ENCODE results near the gene UNG. TPM values are rescaled to one million over a fixed set of nuclear protein-coding genes. Genes with fewer than 3 reads are reported as not detected.

Gene UNG
- polyA plus RNA-seq, 1 donor from 2014 or later: 38.4 TPM

DNA sequence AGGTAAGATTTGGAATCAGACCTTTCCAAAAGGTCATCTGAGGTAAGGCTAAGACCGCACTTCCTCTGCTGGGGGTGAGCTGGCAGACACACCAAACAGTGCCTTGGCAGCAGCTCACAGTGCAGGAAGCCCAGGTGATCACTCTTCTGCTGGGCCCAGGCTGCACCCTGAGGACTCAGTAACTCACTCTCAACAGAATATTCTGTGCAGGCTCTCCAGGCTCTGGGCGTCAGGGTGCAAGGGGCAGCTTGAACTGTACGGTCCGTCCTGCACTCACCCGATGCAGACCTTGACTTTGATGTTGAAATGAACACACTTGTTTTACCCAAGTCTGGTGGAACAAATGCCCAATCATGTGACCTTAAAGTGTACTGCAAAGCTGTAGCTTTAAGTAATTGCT lies 10.1 kb upstream of the UNG start:
- Histone ChIP-seq H4K20me1 (ENCODE audit: insufficient read depth) (no peaks in the 10 kb centered on the region), H3K27ac (ENCODE audit: low read length) (no peak overlapping the region), H3K4me3 (ENCODE audit: low read length) (no peak overlapping the region), H3K9me3 (ENCODE audit: low read length) (no peaks in the 10 kb centered on the region), H3K9me2 (ENCODE audit: insufficient read depth, low read length) (no peaks in the 10 kb centered on the region), H2AFZ (ENCODE audit: low read depth, low read length) (no peak overlapping the region), H3K9ac (ENCODE audit: low read length) (no peak overlapping the region), H3K36me3 (ENCODE audit: insufficient read depth, low read length) (peaks cover 11% of the 10 kb centered on the region), H3K27me3 (ENCODE audit: insufficient read depth, low read depth, low read length) (no peaks in the 10 kb centered on the region), H3K79me2 (replicated peaks; ENCODE audit: insufficient read depth, low read length) (no peaks in the 10 kb centered on the region), H3F3A (ENCODE audit: insufficient read depth, low read length, poor library complexity, severe bottlenecking) (no peaks in the 10 kb centered on the region), H3K4me2 (ENCODE audit: low read length) (no peak overlapping the region)
- TF ChIP-seq, protein P1, sequence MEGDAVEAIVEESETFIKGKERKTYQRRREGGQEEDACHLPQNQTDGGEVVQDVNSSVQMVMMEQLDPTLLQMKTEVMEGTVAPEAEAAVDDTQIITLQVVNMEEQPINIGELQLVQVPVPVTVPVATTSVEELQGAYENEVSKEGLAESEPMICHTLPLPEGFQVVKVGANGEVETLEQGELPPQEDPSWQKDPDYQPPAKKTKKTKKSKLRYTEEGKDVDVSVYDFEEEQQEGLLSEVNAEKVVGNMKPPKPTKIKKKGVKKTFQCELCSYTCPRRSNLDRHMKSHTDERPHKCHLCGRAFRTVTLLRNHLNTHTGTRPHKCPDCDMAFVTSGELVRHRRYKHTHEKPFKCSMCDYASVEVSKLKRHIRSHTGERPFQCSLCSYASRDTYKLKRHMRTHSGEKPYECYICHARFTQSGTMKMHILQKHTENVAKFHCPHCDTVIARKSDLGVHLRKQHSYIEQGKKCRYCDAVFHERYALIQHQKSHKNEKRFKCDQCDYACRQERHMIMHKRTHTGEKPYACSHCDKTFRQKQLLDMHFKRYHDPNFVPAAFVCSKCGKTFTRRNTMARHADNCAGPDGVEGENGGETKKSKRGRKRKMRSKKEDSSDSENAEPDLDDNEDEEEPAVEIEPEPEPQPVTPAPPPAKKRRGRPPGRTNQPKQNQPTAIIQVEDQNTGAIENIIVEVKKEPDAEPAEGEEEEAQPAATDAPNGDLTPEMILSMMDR (IDR thresholded peaks at IDR 0.05; ENCODE audit: poor library complexity, severe bottlenecking): no peak
- TF ChIP-seq POLR2AphosphoS5 (IDR thresholded peaks at IDR 0.05): no peak
- TF ChIP-seq MXI1 (conservative IDR thresholded peaks at IDR 0.05; ENCODE audit: poor library complexity, severe bottlenecking): no peak
- TF ChIP-seq, protein P2, sequence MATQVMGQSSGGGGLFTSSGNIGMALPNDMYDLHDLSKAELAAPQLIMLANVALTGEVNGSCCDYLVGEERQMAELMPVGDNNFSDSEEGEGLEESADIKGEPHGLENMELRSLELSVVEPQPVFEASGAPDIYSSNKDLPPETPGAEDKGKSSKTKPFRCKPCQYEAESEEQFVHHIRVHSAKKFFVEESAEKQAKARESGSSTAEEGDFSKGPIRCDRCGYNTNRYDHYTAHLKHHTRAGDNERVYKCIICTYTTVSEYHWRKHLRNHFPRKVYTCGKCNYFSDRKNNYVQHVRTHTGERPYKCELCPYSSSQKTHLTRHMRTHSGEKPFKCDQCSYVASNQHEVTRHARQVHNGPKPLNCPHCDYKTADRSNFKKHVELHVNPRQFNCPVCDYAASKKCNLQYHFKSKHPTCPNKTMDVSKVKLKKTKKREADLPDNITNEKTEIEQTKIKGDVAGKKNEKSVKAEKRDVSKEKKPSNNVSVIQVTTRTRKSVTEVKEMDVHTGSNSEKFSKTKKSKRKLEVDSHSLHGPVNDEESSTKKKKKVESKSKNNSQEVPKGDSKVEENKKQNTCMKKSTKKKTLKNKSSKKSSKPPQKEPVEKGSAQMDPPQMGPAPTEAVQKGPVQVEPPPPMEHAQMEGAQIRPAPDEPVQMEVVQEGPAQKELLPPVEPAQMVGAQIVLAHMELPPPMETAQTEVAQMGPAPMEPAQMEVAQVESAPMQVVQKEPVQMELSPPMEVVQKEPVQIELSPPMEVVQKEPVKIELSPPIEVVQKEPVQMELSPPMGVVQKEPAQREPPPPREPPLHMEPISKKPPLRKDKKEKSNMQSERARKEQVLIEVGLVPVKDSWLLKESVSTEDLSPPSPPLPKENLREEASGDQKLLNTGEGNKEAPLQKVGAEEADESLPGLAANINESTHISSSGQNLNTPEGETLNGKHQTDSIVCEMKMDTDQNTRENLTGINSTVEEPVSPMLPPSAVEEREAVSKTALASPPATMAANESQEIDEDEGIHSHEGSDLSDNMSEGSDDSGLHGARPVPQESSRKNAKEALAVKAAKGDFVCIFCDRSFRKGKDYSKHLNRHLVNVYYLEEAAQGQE (IDR thresholded peaks at IDR 0.05; ENCODE audit: borderline replicate concordance): no peak
- no peak for TF ChIP-seq EP300 (conservative IDR thresholded peaks at IDR 0.05; ENCODE audit: poor library complexity, severe bottlenecking)
- no peak for TF ChIP-seq RAD21 (conservative IDR thresholded peaks at IDR 0.05)
- no peak for TF ChIP-seq SMC3 (conservative IDR thresholded peaks at IDR 0.05; ENCODE audit: poor library complexity)
- no peak for TF ChIP-seq TAF1 (IDR thresholded peaks at IDR 0.05; ENCODE audit: low read depth)
- TF ChIP-seq EZH2 (IDR thresholded peaks at IDR 0.05; ENCODE audit: borderline replicate concordance, insufficient read depth, low read length, poor library complexity, severe bottlenecking): no peak

DNA sequence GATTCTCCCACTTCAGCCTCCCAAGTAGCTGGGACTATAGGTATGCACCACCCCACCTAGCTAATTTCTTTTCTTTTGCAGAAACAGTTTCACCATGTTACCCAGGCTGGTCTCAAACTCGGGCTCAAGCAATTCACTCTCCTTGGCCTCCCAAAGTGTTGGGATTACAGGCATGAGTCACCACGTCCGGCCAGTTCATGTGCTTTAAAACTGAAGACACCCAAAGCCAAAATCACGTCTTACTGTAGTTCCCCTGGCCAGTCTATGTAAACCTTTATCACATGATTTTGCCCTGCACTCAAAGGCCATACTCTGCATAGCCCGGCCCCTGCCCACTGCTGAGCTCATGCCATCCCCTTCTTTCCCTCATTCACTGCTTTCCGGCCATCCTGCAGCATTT lies 8.6 kb upstream of the UNG start:
- Histone ChIP-seq H3K36me3 (ENCODE audit: insufficient read depth, low read length) (peaks cover 11% of the 10 kb centered on the region), H4K20me1 (ENCODE audit: insufficient read depth) (no peaks in the 10 kb centered on the region), H3K79me2 (replicated peaks; ENCODE audit: insufficient read depth, low read length) (no peaks in the 10 kb centered on the region), H3K4me2 (ENCODE audit: low read length) (no peak overlapping the region), H3K4me3 (ENCODE audit: low read length) (no peak overlapping the region), H3K9me3 (ENCODE audit: low read length) (no peaks in the 10 kb centered on the region), H2AFZ (ENCODE audit: low read depth, low read length) (no peak overlapping the region), H3K9me2 (ENCODE audit: insufficient read depth, low read length) (no peaks in the 10 kb centered on the region), H3K27me3 (ENCODE audit: insufficient read depth, low read depth, low read length) (no peaks in the 10 kb centered on the region), H3K9ac (ENCODE audit: low read length) (no peak overlapping the region), H3K27ac (ENCODE audit: low read length) (no peak overlapping the region), H3F3A (ENCODE audit: insufficient read depth, low read length, poor library complexity, severe bottlenecking) (no peaks in the 10 kb centered on the region)
- no peak for TF ChIP-seq RAD21 (conservative IDR thresholded peaks at IDR 0.05)
- TF ChIP-seq, protein P1 (IDR thresholded peaks at IDR 0.05; ENCODE audit: poor library complexity, severe bottlenecking): no peak
- TF ChIP-seq EP300 (conservative IDR thresholded peaks at IDR 0.05; ENCODE audit: poor library complexity, severe bottlenecking): no peak
- no peak for TF ChIP-seq TAF1 (IDR thresholded peaks at IDR 0.05; ENCODE audit: low read depth)
- no peak for TF ChIP-seq SMC3 (conservative IDR thresholded peaks at IDR 0.05; ENCODE audit: poor library complexity)
- TF ChIP-seq POLR2AphosphoS5 (IDR thresholded peaks at IDR 0.05): no peak
- TF ChIP-seq, protein P2 (IDR thresholded peaks at IDR 0.05; ENCODE audit: borderline replicate concordance): no peak
- no peak for TF ChIP-seq MXI1 (conservative IDR thresholded peaks at IDR 0.05; ENCODE audit: poor library complexity, severe bottlenecking)
- TF ChIP-seq EZH2 (IDR thresholded peaks at IDR 0.05; ENCODE audit: borderline replicate concordance, insufficient read depth, low read length, poor library complexity, severe bottlenecking): no peak

Measured in neural cell (in vitro differentiated cells).